ENCODE measurements around the gene RAVER1.
"Not testable (repeated sequence)": the region's sequence is repeated elsewhere in the genome, so short reads cannot be mapped to it uniquely, and the experiment has no call there.

Gene RAVER1
- total RNA-seq = 53.3 reads per million, percentile 70 among the genes with 10 or more reads in this experiment

GRCh38 chr19:10332965-10333757 is at the start of gene RAVER1:
RAVER1 (minus strand) TSS chr19:10333529; CDS start chr19:10333507, 22 bp downstream.
- peak; percentile 96 for DNase-seq

GRCh38 chr19:10383223-10383499 is 49.8 kb upstream of the RAVER1 start:
- DNase-seq = not testable (repeated sequence)

- peak; percentile 93 for DNase-seq
These were observed 47.2 kb upstream of the RAVER1 start, which contains the start of gene TYK2 for GRCh38 chr19:10380313-10381102. TYK2 (minus strand) TSS chr19:10380572; CDS start chr19:10378406, 2,166 bp downstream.

GRCh38 chr19:10379880-10380312 is 46.6 kb upstream of the RAVER1 start:
- DNase-seq = no peak

GRCh38 chr19:10378124-10378523 is 44.8 kb upstream of the RAVER1 start:
- no peak for DNase-seq

- not testable (repeated sequence) for DNase-seq
These were observed 43.9 kb upstream of the RAVER1 start for GRCh38 chr19:10377140-10377640.

- no peak for DNase-seq
These were observed 41.6 kb upstream of the RAVER1 start for GRCh38 chr19:10374931-10375330.

GRCh38 chr19:10372690-10373089 is 39.4 kb upstream of the RAVER1 start:
- DNase-seq = no peak

GRCh38 chr19:10368101-10368803 is 34.9 kb upstream of the RAVER1 start:
- DNase-seq = no peak

GRCh38 chr19:10366950-10367512 is 33.7 kb upstream of the RAVER1 start:
- DNase-seq = not testable (repeated sequence)

GRCh38 chr19:10365518-10365917 is 32.2 kb upstream of the RAVER1 start:
- no peak for DNase-seq

GRCh38 chr19:10364644-10365043 is 31.3 kb upstream of the RAVER1 start:
- no peak for DNase-seq

- DNase-seq = no peak
These were observed 30.5 kb upstream of the RAVER1 start for GRCh38 chr19:10363789-10364281.

GRCh38 chr19:10362259-10362658 is 28.9 kb upstream of the RAVER1 start:
- DNase-seq = no peak

GRCh38 chr19:10361569-10362011 is 28.3 kb upstream of the RAVER1 start:
- DNase-seq = no peak

GRCh38 chr19:10356431-10356830 is 23.1 kb upstream of the RAVER1 start:
- DNase-seq = no peak

GRCh38 chr19:10353793-10354391 is 20.6 kb upstream of the RAVER1 start:
- DNase-seq = no peak

GRCh38 chr19:10352764-10353671 is 19.7 kb upstream of the RAVER1 start:
- no peak for DNase-seq

- no peak for DNase-seq
These were observed 13.2 kb upstream of the RAVER1 start for GRCh38 chr19:10346509-10346908.

GRCh38 chr19:10344780-10345179 is 11.5 kb upstream of the RAVER1 start:
- DNase-seq = no peak

- no peak for DNase-seq
These were observed 10.2 kb upstream of the RAVER1 start for GRCh38 chr19:10343495-10343894.
